ENCODE measurements around the gene TUT4.

GRCh38 chr1:52474807-52475206 lies 78.1 kb downstream of the TUT4 start:
- TF ChIP-seq, protein P1, sequence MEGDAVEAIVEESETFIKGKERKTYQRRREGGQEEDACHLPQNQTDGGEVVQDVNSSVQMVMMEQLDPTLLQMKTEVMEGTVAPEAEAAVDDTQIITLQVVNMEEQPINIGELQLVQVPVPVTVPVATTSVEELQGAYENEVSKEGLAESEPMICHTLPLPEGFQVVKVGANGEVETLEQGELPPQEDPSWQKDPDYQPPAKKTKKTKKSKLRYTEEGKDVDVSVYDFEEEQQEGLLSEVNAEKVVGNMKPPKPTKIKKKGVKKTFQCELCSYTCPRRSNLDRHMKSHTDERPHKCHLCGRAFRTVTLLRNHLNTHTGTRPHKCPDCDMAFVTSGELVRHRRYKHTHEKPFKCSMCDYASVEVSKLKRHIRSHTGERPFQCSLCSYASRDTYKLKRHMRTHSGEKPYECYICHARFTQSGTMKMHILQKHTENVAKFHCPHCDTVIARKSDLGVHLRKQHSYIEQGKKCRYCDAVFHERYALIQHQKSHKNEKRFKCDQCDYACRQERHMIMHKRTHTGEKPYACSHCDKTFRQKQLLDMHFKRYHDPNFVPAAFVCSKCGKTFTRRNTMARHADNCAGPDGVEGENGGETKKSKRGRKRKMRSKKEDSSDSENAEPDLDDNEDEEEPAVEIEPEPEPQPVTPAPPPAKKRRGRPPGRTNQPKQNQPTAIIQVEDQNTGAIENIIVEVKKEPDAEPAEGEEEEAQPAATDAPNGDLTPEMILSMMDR (IDR thresholded peaks at IDR 0.05): no peak
- TF ChIP-seq EZH2phosphoT487 (IDR thresholded peaks at IDR 0.05): no peak
- TF ChIP-seq EZH2 (IDR thresholded peaks at IDR 0.05): no peak
